ENCODE results near the gene PGAP2. TPM values are rescaled to one million over a fixed set of nuclear protein-coding genes. Genes with fewer than 3 reads are reported as not detected.

Gene PGAP2
- total RNA-seq, 6 donors from 2014 or later, result 19.5 to 106 (median 25.2) TPM

- Histone ChIP-seq H3K4me1 (peaks cover 61 to 68% (median 64%) of the 10 kb centered on the region in 4 donors), H3K36me3 (no peaks in the 10 kb centered on the region), H3K4me3 (peak overlapping the region in 3 of 4 donors; percentile 85 to 89 (median 87)), H3K27ac (peak overlapping the region; percentile 96 to 100 (median 98)), H3K27me3 (no peaks in the 10 kb centered on the region), H3K9me3 (no peaks in the 10 kb centered on the region)
- no peak for ATAC-seq (ENCODE audit: low FRiP score in 2 of 2)
- TF ChIP-seq EP300 (IDR thresholded peaks at IDR 0.05) (no peak), POLR2A (IDR thresholded peaks at IDR 0.05) (no peak), CTCF (IDR thresholded peaks at IDR 0.05) (no peak), POLR2AphosphoS5 (IDR thresholded peaks at IDR 0.05) (no peak)
- WGBS, 2 donors, result 71 to 75% methylated on average over 2 of the region's 2 CpGs
- no peak for DNase-seq
Measured at GRCh38 chr11:3838504-3838903, 30.1 kb downstream of the PGAP2 start.

- 2 to 4% methylated on average over 14 to 20 of the region's 46 CpGs for WGBS, 2 donors
- Histone ChIP-seq H3K4me1 (peaks cover 44 to 53% (median 48%) of the 10 kb centered on the region in 4 donors), H3K27ac (peak overlapping the region; percentile 96 to 100 (median 98)), H3K27me3 (no peaks in the 10 kb centered on the region), H3K4me3 (peak overlapping the region; percentile 77 to 89 (median 86)), H3K9me3 (no peaks in the 10 kb centered on the region), H3K36me3 (no peaks in the 10 kb centered on the region)
- TF ChIP-seq CTCF (IDR thresholded peaks at IDR 0.05) (no peak), POLR2A (IDR thresholded peaks at IDR 0.05) (no peak), POLR2AphosphoS5 (IDR thresholded peaks at IDR 0.05) (no peak), EP300 (IDR thresholded peaks at IDR 0.05) (no peak)
- peak; percentile 3 to 60 for ATAC-seq (ENCODE audit: low FRiP score in 2 of 2)
- DNase-seq, result peak in 1 of 2 donors; percentile 95
Measured at GRCh38 chr11:3840004-3840869, 31.9 kb downstream of the PGAP2 start.

- Histone ChIP-seq H3K4me1 (peaks cover 37 to 46% (median 40%) of the 10 kb centered on the region in 4 donors), H3K27me3 (no peaks in the 10 kb centered on the region), H3K9me3 (no peaks in the 10 kb centered on the region), H3K4me3 (peak within 1 kb of the TSS; percentile 77 to 89 (median 86)), H3K27ac (peak within 1 kb of the TSS; percentile 96 to 100 (median 98)), H3K36me3 (no peaks in the 10 kb centered on the region)
- 0% methylated on average over 2 to 6 of the region's 42 CpGs for WGBS, 2 donors
- ATAC-seq (ENCODE audit: low FRiP score in 2 of 2), result peak; percentile 93
- peak; percentile 90 to 96 for DNase-seq
- TF ChIP-seq EP300 (IDR thresholded peaks at IDR 0.05) (no peak), POLR2AphosphoS5 (IDR thresholded peaks at IDR 0.05) (peak; percentile 39 to 76), CTCF (IDR thresholded peaks at IDR 0.05) (no peak), POLR2A (IDR thresholded peaks at IDR 0.05) (peak in 2 of 4 donors; percentile 20 to 64)
Measured at GRCh38 chr11:3840870-3841425, 32.6 kb downstream of the PGAP2 start, which contains the start of gene RHOG. RHOG (minus strand) TSS chr11:3840959; CDS start chr11:3828138, 12,821 bp downstream.

- Histone ChIP-seq H3K9me3 (no peaks in the 10 kb centered on the region), H3K4me3 (peak overlapping the region; percentile 77 to 89 (median 86)), H3K4me1 (peaks cover 30 to 38% (median 33%) of the 10 kb centered on the region in 4 donors), H3K27me3 (no peaks in the 10 kb centered on the region), H3K36me3 (no peaks in the 10 kb centered on the region), H3K27ac (peak overlapping the region; percentile 96 to 100 (median 98))
- 24 to 38% methylated on average over 27 to 39 of the region's 44 CpGs for WGBS, 2 donors
- TF ChIP-seq CTCF (IDR thresholded peaks at IDR 0.05) (peak; percentile 62 to 87 (median 75)), EP300 (IDR thresholded peaks at IDR 0.05) (no peak), POLR2AphosphoS5 (IDR thresholded peaks at IDR 0.05) (peak; percentile 59 to 60), POLR2A (IDR thresholded peaks at IDR 0.05) (peak in 2 of 4 donors; percentile 40 to 62)
- peak; percentile 83 to 87 for ATAC-seq (ENCODE audit: low FRiP score in 2 of 2)
- DNase-seq, result peak; percentile 93 to 97
Measured at GRCh38 chr11:3841426-3842350, 33.3 kb downstream of the PGAP2 start.

Data from upper lobe of left lung (tissue), 6 donors.